T-helper 2 cell (primary cell): ENCODE results near the gene METTL23.
A peak's percentile ranks its signal among the peaks of the same experiment; 100 is the strongest.
"Not testable (repeated sequence)": the region's sequence is repeated elsewhere in the genome, so short reads cannot be mapped to it uniquely, and the experiment has no call there.

Source experiments
- DNase-seq, 5 experiments: peaks; one replicate each; pipeline versions ENCODE4 v3.0.0 to v3.0.0-alpha.2; 2012 to 2022

The METTL23 gene

DNA sequence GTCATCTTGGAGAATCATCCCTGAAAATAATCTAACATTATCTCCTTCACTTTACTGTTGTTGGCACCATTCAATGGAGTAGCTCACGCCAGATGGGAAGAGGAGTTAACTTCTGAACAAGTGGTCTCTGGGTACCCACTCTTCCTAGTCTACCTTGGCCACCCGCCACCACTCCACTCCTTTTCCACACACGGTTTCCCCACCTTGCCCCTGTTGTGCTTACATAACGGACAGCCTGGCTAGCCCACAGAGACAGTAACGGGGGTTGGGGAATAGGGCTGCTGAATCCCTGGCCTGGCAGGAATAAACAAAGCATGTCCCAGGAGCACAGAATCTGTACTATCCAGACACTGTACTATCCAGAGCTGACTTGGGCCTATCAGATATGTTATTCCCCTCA lies 12.3 kb upstream of the METTL23 start:
- no peak for DNase-seq

- peak; percentile 52 to 68 (median 61) for DNase-seq
Observed at GRCh38 chr17:76714822-76715495, 11.7 kb upstream of the METTL23 start.

GRCh38 chr17:76715496-76715830 lies 11.2 kb upstream of the METTL23 start:
- no peak for DNase-seq

DNA sequence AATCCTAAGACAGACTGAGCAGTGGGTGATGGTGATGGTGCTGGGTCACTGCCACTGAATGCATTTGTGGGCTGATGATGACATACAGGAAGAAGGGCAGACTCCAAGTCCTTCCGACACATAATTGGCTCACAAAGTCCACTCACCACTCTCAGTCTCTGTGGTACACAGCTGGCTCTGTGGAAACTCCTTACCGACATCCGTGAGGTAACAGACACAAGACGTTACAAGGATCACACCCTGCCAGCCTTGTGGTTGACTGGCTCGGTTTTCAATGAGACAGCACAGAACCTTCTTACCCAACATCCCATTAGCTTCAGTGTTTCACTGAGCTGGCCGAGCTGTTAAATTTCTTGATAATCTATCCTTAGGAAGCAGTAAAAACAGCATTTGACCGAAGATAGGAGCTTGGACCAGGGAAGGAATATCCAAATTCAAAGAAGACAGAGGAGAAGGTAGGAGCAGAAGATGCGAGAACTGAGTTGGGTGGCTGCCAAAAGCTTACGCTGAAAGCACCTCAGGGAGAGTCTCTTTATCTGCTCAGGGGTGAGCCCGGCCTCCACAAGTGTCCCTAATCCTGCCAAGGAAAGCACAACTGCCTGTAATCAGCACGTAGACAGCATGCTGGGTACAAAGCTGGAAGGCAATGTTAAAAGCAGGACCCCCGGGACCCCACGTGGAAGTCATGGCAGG lies 10.3 kb upstream of the METTL23 start:
- DNase-seq: peak in 2 of 5 experiments; percentile 73 to 96

DNA sequence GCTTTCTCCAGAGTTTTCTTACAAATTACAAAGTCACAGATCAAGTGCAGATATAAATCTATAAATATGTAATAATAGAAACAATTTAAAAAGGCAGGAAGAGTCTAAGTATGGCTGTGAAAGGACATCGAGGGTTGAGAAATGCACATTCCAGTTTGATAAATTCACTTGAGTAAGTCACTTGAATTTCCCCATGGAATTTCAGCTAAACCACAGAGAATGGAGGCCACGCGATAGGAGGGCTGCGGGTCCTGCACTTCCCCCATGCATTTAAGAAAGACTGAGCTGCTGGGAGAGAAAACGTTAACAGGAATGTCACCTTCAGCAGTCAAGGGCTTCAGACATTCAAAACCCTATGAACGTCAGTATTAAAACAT lies 9.8 kb upstream of the METTL23 start:
- no peak for DNase-seq

DNA sequence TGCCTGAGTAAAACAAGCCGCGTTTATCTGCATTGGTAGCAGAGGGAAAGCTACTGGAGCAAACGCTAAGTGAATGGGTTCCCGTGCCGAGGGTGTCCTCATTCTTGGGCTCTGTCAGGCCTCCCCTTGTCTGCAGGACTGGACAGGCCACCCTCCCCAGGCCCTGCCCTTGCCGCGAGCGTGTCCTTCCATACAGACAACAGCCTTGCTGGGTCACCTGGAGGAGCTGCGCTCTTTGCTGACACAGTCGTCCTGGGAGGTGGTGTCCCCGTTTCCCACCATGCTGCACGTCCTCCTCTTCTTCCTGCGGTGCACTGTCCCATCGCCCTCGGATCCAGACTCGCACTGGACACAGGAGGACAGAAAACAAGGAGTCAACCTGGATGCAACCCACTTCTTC lies 8.1 kb upstream of the METTL23 start:
- DNase-seq: no peak

GRCh38 chr17:76720211-76720610 lies 6.4 kb upstream of the METTL23 start:
- no peak for DNase-seq

DNA sequence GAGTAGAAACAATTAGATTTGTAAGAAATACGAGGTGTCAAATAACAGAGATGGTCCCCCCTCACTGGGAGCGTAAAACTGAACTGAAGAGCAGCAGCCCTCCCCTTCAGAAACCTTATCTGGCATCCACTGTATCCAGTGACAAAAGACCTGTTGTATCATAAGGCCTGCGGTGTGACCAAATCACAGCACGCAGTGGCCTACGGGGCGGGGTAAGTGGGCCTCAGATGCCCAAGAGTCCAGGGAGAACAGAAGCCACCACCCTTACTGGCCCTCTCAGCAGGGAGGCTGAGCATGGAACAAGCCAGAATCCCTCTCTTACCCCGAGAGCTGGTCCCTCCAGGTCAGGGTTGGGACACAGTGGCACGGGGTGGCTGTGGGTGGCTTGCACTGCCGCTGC lies 5.7 kb upstream of the METTL23 start:
- DNase-seq: no peak

DNA sequence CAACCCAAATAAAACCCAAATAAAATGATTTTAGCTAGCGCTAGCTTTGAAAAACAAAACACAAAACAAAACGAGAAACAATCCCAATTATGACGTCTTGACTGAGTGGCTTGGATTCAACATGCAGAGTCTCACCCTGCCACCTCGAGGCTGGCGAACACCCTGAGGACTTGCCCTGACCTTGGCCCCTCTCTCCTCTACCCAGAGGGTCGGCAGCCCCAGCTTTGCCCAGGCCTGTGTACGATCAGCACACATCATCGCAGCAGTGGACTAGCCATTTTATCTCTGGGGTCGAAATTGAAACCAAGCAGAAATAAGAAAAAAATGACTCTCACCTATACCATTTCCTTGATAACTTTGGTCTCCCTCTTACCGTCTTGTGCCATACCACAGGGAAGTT lies 5.2 kb upstream of the METTL23 start:
- DNase-seq: no peak

DNA sequence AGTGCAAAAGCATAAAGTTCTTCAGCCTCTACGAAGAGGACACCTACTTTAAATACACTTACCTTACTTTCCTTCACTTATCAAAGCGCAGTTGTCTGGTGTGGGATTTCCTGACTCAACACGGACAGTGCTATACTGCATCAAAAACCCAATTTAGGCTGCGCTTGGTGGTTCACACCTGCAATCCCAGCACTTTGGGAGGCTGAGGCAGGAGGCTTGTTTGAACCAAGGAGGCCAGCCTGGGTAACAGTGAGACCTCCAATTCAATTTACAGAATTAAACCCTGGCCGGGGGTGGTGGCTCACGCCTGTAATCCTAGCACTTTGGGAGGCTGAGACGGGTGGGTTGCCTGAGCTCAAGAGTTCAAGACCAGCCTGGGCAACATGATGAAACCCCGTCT lies 4.4 kb upstream of the METTL23 start:
- no peak for DNase-seq

DNA sequence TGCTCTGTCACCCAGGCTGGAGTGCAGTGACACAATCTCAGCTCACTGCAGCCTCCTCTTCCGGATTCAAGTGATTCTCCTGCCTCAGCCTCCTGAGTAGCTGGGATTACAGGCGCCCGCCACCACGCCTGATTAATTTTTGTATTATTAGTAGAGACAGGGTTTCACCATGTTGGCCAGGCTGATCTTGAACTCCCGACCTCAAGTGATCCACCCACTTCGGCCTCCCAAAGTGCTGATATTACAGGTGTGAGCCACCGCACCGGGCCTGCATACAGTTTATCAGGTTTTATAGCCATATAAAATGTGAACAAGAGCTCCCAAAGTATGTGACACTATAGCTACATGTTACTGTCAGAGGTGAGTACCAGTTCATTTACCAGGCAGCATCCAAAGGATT lies 3.7 kb upstream of the METTL23 start:
- DNase-seq: not testable (repeated sequence)

- DNase-seq: no peak
Observed at GRCh38 chr17:76723812-76724211, 2.8 kb upstream of the METTL23 start.

DNA sequence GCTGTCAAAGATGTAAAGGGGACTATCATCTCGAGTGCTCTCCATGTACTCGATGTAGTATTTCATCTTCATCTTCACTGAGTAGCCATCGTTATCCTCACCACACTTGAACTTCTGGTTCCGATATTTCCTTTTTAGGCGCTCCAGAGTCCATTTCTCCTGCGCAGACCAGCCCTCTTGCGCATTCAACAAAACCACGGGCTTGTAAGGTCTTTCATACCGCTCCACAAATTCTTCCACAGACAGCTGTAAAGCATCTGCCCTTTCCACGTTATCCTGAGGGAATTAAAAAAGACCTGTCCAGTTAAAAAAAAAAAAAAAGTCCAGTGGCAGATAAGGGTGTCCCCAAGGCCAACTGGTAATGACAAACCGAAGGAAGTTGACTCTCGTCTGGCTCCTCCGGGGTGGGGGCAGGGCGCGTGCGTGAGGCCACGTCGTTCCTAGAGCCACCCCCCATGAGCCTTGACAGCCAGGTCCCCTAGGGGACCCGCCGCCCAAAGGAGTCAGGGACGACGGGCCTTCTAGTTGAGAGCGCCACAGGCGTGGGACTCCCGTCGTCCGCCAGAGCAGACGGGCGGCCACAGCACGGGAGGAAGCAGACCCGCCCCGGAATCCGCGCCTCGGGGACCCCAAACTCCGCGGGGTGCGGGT lies 934 bp upstream of the METTL23 start:
- peak; percentile 37 to 86 (median 65) for DNase-seq

- DNase-seq: peak in 2 of 5 experiments; percentile 90 to 98
Observed at GRCh38 chr17:76726231-76726775, 336 bp upstream of the METTL23 start, which contains the start of gene JMJD6. Gene JMJD6, minus strand, starts transcription at chr17:76726606. Its CDS starts 131 bp downstream, at chr17:76726475.

GRCh38 chr17:76727745-76728456 lies 1.3 kb downstream of the METTL23 start:
- peak in 1 of 5 experiments; percentile 65 for DNase-seq

GRCh38 chr17:76731800-76732733 lies 5.4 kb downstream of the METTL23 start:
- DNase-seq: not testable (repeated sequence)

DNA sequence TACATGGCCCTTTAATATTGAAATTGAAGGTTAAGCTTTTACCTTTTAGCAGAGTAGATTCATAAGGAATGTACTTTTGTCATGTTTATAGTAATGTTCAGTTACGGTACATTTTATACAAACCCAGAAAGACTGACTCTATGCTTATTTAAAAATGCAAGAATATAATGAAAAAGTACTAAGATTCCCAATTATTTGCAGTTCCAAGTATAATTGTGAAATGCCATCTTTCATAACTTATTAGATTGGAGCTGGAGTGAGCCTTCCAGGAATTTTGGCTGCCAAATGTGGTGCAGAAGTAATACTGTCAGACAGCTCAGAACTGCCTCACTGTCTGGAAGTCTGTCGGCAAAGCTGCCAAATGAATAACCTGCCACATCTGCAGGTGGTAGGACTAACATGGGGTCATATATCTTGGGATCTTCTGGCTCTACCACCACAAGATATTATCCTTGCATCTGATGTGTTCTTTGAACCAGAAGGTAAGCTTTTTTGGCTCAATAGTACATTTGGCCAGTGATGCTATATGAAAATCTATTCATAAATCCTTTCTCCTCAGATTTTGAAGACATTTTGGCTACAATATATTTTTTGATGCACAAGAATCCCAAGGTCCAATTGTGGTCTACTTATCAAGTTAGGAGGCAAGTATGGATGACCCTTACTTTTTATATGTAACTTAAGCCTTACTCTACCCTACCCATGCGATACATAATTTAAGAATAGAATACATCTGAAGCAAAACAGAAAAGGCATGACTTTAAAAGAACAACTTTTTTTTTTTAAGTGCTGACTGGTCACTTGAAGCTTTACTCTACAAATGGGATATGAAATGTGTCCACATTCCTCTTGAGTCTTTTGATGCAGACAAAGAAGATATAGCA lies 6.3 kb downstream of the METTL23 start:
- no peak for DNase-seq

DNA sequence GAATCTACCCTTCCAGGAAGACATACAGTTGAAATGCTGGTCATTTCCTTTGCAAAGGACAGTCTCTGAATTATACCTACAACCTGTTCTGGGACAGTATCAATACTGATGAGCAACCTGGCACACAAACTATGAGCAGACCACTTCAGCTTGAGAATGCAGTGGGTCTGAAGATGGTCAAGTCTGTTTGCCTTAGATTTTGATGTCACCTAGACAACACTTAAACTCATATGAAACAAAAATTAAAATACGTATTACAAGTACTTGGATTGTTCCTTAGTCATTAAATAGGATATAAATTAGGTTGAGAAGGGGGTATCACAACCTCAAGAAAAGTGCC lies 6.9 kb downstream of the METTL23 start:
- DNase-seq: no peak

- DNase-seq: peak in 1 of 5 experiments; percentile 58
Observed at GRCh38 chr17:76734080-76734840, 7.6 kb downstream of the METTL23 start.

- DNase-seq: peak in 1 of 5 experiments; percentile 66
Observed at GRCh38 chr17:76735006-76735405, 8.4 kb downstream of the METTL23 start.
